ENCODE results near the gene ZNF652.
"Not testable (repeated sequence)": the region's sequence is repeated elsewhere in the genome, so short reads cannot be mapped to it uniquely, and the experiment has no call there.

ZNF652 gene

DNA sequence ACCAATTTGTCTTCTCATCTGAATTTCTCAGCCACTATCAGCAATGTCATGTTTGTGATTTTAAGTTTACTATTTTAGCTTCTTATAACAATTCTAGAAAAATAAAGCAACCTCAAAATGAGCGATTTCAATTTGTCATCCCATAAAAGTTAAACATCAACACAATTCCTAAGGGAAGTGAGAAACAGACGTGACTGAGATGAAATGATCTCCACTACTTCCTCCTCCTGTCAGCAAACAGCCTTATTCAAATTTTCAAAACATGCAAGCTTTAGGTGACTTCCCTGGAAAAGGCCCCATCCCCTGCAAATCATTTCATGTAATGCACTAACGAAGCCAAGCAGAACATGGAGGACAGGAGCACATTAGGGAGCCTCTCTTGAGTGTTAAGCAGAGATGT lies 64.9 kb downstream of the ZNF652 start:
- no peaks in the 10 kb centered on the region for H3K9me3 ChIP-seq (ENCODE audit: control insufficient read depth in 5 of 5, low read length in 5 of 5)
- no peaks in the 10 kb centered on the region for H3K27me3 ChIP-seq (ENCODE audit: control insufficient read depth in 5 of 5, insufficient read depth in 4 of 5, low read length in 5 of 5)
- no peak overlapping the region for H3K9ac ChIP-seq (ENCODE audit: low read length in 5 of 5)
- H3K36me3 ChIP-seq (ENCODE audit: control insufficient read depth in 5 of 5, insufficient read depth in 5 of 5, low read length in 5 of 5), result peaks cover 13 to 29% (median 19%) of the 10 kb centered on the region in 5 donors
- H3K4me3 ChIP-seq (ENCODE audit: low read depth in 1 of 5, low read length in 5 of 5), result no peak overlapping the region
- H3K4me1 ChIP-seq (ENCODE audit: control insufficient read depth in 5 of 5, insufficient read depth in 5 of 5, low read length in 5 of 5), result no peaks in the 10 kb centered on the region
- no peak overlapping the region for H3K27ac ChIP-seq (ENCODE audit: low read depth, low read length)

DNA sequence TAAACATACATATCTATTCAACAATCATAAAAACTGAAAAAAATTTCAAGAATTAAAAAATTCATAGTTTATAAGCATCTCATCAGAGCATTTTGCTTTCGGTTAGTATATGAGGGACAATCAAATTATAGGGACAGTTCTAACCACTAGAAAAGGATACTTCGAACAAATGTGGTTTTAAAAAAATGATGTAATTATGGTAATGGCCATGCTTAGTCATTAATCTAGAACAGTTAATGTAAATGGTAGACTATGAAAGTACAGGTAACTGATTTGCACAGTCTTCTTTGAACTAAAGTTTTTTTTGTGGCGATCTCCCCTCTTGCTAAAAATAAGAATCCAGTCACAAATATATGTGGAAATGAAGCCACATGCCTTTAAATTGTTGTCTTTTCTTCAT lies 67.9 kb downstream of the ZNF652 start:
- Histone ChIP-seq H3K27me3 (ENCODE audit: control insufficient read depth in 5 of 5, insufficient read depth in 4 of 5, low read length in 5 of 5) (no peaks in the 10 kb centered on the region), H3K27ac (ENCODE audit: low read depth, low read length) (no peak overlapping the region), H3K9me3 (ENCODE audit: control insufficient read depth in 5 of 5, low read length in 5 of 5) (no peaks in the 10 kb centered on the region), H3K9ac (ENCODE audit: low read length in 5 of 5) (no peak overlapping the region), H3K4me3 (ENCODE audit: low read depth in 1 of 5, low read length in 5 of 5) (no peak overlapping the region), H3K36me3 (ENCODE audit: control insufficient read depth in 5 of 5, insufficient read depth in 5 of 5, low read length in 5 of 5) (peaks cover 15 to 31% (median 19%) of the 10 kb centered on the region in 5 donors), H3K4me1 (ENCODE audit: control insufficient read depth in 5 of 5, insufficient read depth in 5 of 5, low read length in 5 of 5) (no peaks in the 10 kb centered on the region)

DNA sequence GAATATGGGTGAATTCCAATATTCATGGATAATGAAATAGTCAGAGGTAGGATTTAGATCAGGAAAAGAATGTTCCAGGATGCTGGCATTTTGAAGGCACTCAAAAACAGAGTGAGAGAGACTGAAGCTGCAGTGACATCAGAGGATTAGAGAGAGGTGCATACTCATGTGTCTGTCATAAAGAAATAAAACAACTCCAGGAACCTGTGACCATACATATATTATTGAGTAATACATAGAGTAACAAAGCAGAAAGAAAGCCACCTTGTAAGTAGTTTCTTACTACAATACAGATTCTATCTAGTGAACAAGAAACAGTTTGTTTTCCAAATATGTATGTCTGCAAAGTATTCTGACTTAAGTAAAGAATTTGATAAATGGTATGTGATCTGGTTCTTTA lies 69.1 kb downstream of the ZNF652 start:
- H3K36me3 ChIP-seq (ENCODE audit: control insufficient read depth in 5 of 5, insufficient read depth in 5 of 5, low read length in 5 of 5), result peaks cover 7 to 20% (median 10%) of the 10 kb centered on the region in 5 donors
- no peak overlapping the region for H3K4me3 ChIP-seq (ENCODE audit: low read depth in 1 of 5, low read length in 5 of 5)
- no peaks in the 10 kb centered on the region for H3K27me3 ChIP-seq (ENCODE audit: control insufficient read depth in 5 of 5, insufficient read depth in 4 of 5, low read length in 5 of 5)

DNA sequence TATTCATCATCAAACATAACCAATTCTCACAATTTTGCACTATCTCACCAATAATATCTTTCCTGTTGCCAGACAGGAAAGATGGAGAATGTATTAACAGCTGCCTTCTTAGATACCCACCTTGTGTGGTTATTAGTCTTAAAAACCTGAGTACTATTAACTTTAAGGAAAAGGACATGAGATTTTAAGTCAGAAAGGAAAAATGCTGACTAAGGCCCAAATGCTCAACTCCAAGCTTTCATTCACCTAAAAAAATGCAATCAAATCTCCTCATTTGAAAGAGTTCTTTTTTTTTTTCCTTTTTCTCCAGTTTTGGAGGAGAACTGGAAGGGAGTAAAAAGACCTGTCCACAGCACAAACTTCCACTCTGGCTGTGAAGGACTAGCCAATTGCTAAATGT lies 70.1 kb downstream of the ZNF652 start:
- Histone ChIP-seq H3K27ac (ENCODE audit: low read depth, low read length) (no peak overlapping the region), H3K27me3 (ENCODE audit: control insufficient read depth in 5 of 5, insufficient read depth in 4 of 5, low read length in 5 of 5) (no peaks in the 10 kb centered on the region), H3K9ac (ENCODE audit: low read length in 5 of 5) (no peak overlapping the region), H3K4me3 (ENCODE audit: low read depth in 1 of 5, low read length in 5 of 5) (no peak overlapping the region), H3K4me1 (ENCODE audit: control insufficient read depth in 5 of 5, insufficient read depth in 5 of 5, low read length in 5 of 5) (no peaks in the 10 kb centered on the region), H3K9me3 (ENCODE audit: control insufficient read depth in 5 of 5, low read length in 5 of 5) (no peaks in the 10 kb centered on the region), H3K36me3 (ENCODE audit: control insufficient read depth in 5 of 5, insufficient read depth in 5 of 5, low read length in 5 of 5) (peaks cover 3 to 12% (median 4%) of the 10 kb centered on the region in 5 donors)

More for the DNA sequence above, 69.1 kb downstream of the ZNF652 start:
- Histone ChIP-seq H3K9me3 (ENCODE audit: control insufficient read depth in 5 of 5, low read length in 5 of 5) (no peaks in the 10 kb centered on the region), H3K9ac (ENCODE audit: low read length in 5 of 5) (no peak overlapping the region), H3K4me1 (ENCODE audit: control insufficient read depth in 5 of 5, insufficient read depth in 5 of 5, low read length in 5 of 5) (no peaks in the 10 kb centered on the region), H3K27ac (ENCODE audit: low read depth, low read length) (no peak overlapping the region)

DNA sequence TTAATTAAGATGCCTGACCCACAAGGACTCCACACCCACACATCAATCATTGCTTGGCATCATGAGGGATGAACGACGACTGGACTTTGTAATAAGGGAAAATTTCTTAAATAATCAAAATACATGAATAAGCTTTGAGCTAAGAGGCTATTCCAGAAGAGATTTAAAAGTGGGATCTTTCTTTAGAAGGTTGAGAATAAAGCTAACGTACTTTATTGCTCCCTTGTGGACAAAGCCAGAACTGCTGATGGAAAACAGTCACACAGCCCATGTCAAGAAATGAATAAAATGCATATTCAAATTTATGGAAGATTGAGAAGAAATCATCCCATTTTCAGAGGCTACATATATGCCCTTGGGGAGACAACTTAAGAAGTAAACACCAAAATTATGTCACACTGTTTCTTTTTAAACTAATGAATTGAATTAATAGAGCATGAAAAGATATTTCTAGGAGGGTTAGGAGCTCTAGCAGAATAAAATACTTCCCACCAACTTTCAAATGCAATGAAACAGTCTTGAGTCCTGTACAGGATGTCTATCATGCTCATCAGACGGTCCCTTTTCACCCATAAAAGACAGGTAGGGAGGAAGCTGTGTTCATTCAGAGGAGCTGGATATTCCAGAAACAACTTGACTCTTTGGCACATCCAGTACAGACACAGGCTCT lies 71.2 kb downstream of the ZNF652 start:
- Histone ChIP-seq H3K9me3 (ENCODE audit: control insufficient read depth in 5 of 5, low read length in 5 of 5) (no peaks in the 10 kb centered on the region), H3K36me3 (ENCODE audit: control insufficient read depth in 5 of 5, insufficient read depth in 5 of 5, low read length in 5 of 5) (peaks cover 3 to 11% (median 4%) of the 10 kb centered on the region in 5 donors), H3K27ac (ENCODE audit: low read depth, low read length) (no peak overlapping the region), H3K4me3 (ENCODE audit: low read depth in 1 of 5, low read length in 5 of 5) (no peak overlapping the region), H3K27me3 (ENCODE audit: control insufficient read depth in 5 of 5, insufficient read depth in 4 of 5, low read length in 5 of 5) (no peaks in the 10 kb centered on the region), H3K4me1 (ENCODE audit: control insufficient read depth in 5 of 5, insufficient read depth in 5 of 5, low read length in 5 of 5) (no peaks in the 10 kb centered on the region), H3K9ac (ENCODE audit: low read length in 5 of 5) (no peak overlapping the region)

DNA sequence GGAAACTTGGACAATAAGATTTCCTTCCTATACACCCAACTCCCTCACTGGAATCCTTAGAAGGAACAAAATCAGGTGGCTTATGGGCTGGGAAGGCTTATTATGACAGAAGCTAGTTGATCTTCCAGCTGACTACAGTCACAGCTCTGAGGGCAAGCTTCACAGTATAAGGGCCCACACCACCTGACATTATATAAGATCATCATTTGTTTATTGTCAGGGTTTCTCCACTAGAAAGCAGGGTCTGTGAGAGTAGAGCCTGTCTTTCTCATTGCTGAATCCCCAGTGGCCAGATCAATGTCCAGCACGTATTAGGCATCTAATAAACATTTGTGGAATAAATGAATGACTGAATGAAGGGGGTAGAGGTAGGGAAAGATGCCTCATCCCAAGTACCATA lies 73.7 kb downstream of the ZNF652 start:
- Histone ChIP-seq H3K9ac (ENCODE audit: low read length in 5 of 5) (no peak overlapping the region), H3K27me3 (ENCODE audit: control insufficient read depth in 5 of 5, insufficient read depth in 4 of 5, low read length in 5 of 5) (no peaks in the 10 kb centered on the region), H3K36me3 (ENCODE audit: control insufficient read depth in 5 of 5, insufficient read depth in 5 of 5, low read length in 5 of 5) (peaks cover 3 to 11% (median 4%) of the 10 kb centered on the region in 5 donors)

DNA sequence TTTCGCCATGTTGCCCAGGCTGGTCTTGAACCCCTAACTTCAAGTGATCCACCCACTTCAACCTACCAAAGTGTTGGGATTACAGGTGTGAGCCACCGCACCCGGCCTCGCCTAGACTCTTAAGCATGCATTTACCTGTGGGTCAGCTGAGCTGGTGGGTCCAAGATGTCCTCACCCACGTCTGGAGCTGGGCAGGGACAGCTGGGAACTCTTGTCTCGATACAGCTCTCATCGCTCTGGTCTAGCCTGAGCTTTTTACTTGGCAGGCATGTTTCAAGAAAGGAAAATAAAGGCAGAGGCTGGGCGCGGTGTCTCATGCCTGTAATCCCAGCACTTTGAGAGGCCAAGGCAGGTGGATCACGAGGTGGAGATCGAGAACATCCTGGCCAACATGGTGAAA lies 74.6 kb downstream of the ZNF652 start:
- no peak overlapping the region for H3K9ac ChIP-seq (ENCODE audit: low read length in 5 of 5)
- no peak overlapping the region for H3K4me3 ChIP-seq (ENCODE audit: low read depth in 1 of 5, low read length in 5 of 5)
- H3K27me3 ChIP-seq (ENCODE audit: control insufficient read depth in 5 of 5, insufficient read depth in 4 of 5, low read length in 5 of 5), result no peaks in the 10 kb centered on the region
- no peak overlapping the region for H3K27ac ChIP-seq (ENCODE audit: low read depth, low read length)
- no peaks in the 10 kb centered on the region for H3K9me3 ChIP-seq (ENCODE audit: control insufficient read depth in 5 of 5, low read length in 5 of 5)
- H3K4me1 ChIP-seq (ENCODE audit: control insufficient read depth in 5 of 5, insufficient read depth in 5 of 5, low read length in 5 of 5), result no peaks in the 10 kb centered on the region
- H3K36me3 ChIP-seq (ENCODE audit: control insufficient read depth in 5 of 5, insufficient read depth in 5 of 5, low read length in 5 of 5), result peaks cover 3 to 11% (median 4%) of the 10 kb centered on the region in 5 donors

More for the DNA sequence above, 73.7 kb downstream of the ZNF652 start:
- no peak overlapping the region for H3K4me3 ChIP-seq (ENCODE audit: low read depth in 1 of 5, low read length in 5 of 5)
- no peak overlapping the region for H3K27ac ChIP-seq (ENCODE audit: low read depth, low read length)
- no peaks in the 10 kb centered on the region for H3K4me1 ChIP-seq (ENCODE audit: control insufficient read depth in 5 of 5, insufficient read depth in 5 of 5, low read length in 5 of 5)
- no peaks in the 10 kb centered on the region for H3K9me3 ChIP-seq (ENCODE audit: control insufficient read depth in 5 of 5, low read length in 5 of 5)

DNA sequence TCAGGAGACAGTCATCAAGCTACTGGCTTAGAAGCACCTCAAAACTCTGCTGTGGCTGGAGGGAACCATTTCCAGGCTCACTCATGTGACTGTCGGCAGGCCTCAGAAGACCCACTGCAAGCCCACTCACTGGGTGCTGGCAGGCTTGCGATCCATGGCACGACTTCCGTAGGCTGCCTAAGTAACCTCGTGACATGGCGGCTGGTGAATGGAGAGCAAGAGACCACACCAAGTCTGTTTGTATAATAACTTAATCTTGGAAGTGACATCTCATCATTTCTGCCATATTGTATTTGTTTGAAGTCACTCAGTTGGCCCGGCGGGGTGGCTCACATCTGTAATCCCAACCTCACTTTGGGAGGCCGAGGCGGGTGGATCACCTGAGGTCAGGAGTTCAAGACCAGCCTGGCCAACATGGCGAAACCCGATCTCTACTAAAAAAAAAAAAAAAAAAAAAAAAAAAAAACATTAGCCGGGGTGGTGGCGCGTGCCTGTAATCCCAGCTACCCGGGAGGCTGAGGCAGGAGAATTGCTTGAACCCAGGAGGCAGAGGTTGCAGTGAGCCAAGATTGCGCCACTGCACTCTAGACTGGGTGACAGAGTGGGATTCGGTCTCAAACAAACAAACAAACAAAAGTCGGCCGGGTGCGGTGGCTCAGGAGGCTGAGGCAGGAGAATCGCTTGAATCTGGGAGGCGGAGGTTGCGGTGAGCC lies 75.6 kb downstream of the ZNF652 start:
- H3K4me3 ChIP-seq (ENCODE audit: low read depth in 1 of 5, low read length in 5 of 5); H3K27me3 ChIP-seq (ENCODE audit: control insufficient read depth in 5 of 5, insufficient read depth in 4 of 5, low read length in 5 of 5); H3K27ac ChIP-seq (ENCODE audit: low read depth, low read length); H3K4me1 ChIP-seq (ENCODE audit: control insufficient read depth in 5 of 5, insufficient read depth in 5 of 5, low read length in 5 of 5); H3K9ac ChIP-seq (ENCODE audit: low read length in 5 of 5); H3K9me3 ChIP-seq (ENCODE audit: control insufficient read depth in 5 of 5, low read length in 5 of 5); H3K36me3 ChIP-seq (ENCODE audit: control insufficient read depth in 5 of 5, insufficient read depth in 5 of 5, low read length in 5 of 5): not testable (repeated sequence)

DNA sequence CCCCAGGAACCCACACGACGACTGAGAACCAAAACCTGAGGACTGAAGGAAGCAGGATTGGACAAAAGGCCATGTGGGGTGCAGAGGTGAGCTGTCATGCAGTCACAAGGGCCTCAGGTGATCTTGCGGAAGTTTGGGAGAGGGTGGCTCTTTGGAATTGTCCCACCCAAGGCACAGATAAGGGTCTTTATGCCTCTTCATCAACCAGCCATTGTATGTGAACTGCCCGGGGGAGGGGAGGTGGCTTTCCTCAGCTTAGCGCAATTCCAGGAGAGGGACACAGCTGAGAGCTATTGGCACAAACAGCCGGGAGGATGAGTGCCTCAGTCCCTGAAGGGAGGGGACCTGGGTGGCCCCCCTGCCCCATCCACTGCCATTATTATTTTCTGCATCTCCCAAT lies 76.3 kb downstream of the ZNF652 start:
- no peak overlapping the region for H3K27ac ChIP-seq (ENCODE audit: low read depth, low read length)
- H3K36me3 ChIP-seq (ENCODE audit: control insufficient read depth in 5 of 5, insufficient read depth in 5 of 5, low read length in 5 of 5), result peaks cover 0 to 5% (median 0%) of the 10 kb centered on the region in 5 donors
- no peak overlapping the region for H3K9ac ChIP-seq (ENCODE audit: low read length in 5 of 5)
- H3K4me3 ChIP-seq (ENCODE audit: low read depth in 1 of 5, low read length in 5 of 5), result no peak overlapping the region
- no peaks in the 10 kb centered on the region for H3K27me3 ChIP-seq (ENCODE audit: control insufficient read depth in 5 of 5, insufficient read depth in 4 of 5, low read length in 5 of 5)
- H3K4me1 ChIP-seq (ENCODE audit: control insufficient read depth in 5 of 5, insufficient read depth in 5 of 5, low read length in 5 of 5), result no peaks in the 10 kb centered on the region
- H3K9me3 ChIP-seq (ENCODE audit: control insufficient read depth in 5 of 5, low read length in 5 of 5), result peaks cover 0 to 4% (median 0%) of the 10 kb centered on the region in 5 donors

DNA sequence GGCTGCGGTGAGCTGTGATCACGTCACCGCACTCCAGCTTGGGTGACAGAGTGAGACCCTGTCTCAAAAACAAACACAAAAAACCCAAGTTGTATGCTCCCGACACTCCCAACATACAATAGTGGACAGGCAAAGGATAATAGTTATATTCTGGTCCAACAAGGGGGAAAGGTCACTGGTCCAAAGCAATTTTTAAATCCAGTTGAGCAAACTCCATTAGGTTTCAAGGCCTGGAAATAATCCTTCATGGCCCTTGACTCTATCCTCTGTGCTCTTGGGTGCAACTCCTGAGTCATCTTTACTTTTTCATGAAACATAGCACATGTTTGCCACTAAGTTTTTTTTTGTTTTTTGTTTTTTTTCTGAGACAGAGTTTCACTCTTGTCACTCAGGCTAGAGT lies 81.1 kb downstream of the ZNF652 start:
- peaks cover 0 to 4% (median 0%) of the 10 kb centered on the region in 5 donors for H3K9me3 ChIP-seq (ENCODE audit: control insufficient read depth in 5 of 5, low read length in 5 of 5)
- H3K27me3 ChIP-seq (ENCODE audit: control insufficient read depth in 5 of 5, insufficient read depth in 4 of 5, low read length in 5 of 5), result no peaks in the 10 kb centered on the region
- no peak overlapping the region for H3K27ac ChIP-seq (ENCODE audit: low read depth, low read length)
- no peaks in the 10 kb centered on the region for H3K36me3 ChIP-seq (ENCODE audit: control insufficient read depth in 5 of 5, insufficient read depth in 5 of 5, low read length in 5 of 5)
- no peak overlapping the region for H3K9ac ChIP-seq (ENCODE audit: low read length in 5 of 5)
- no peak overlapping the region for H3K4me3 ChIP-seq (ENCODE audit: low read depth in 1 of 5, low read length in 5 of 5)
- no peaks in the 10 kb centered on the region for H3K4me1 ChIP-seq (ENCODE audit: control insufficient read depth in 5 of 5, insufficient read depth in 5 of 5, low read length in 5 of 5)
